ENCODE measurements around the gene SREBF2. TPM values are rescaled to one million over a fixed set of nuclear protein-coding genes. Genes with fewer than 3 reads are reported as not detected.

SREBF2 gene
- total and polyA plus RNA-seq, 9 of the 15 experiments (the other 6 are each of a cell fraction or from before 2014, with no cell fraction given) = 1.1 to 84.2 (median 26.9) TPM

GRCh38 chr22:41800348-41801146 lies 32.4 kb upstream of the SREBF2 start, which contains the start of gene CCDC134 (continued):
- peak; percentile 93 for TF ChIP-seq GABPB1 (CRISPR knock-in tag; IDR thresholded peaks at IDR 0.05)
- TF ChIP-seq E2F1 (CRISPR knock-in tag; IDR thresholded peaks at IDR 0.05) = no peak
- TF ChIP-seq ZBTB9 (CRISPR knock-in tag; IDR thresholded peaks at IDR 0.05) = no peak
- 0 out of 2 replicates have a peak, but pooled peaks have one; percentile 30 for TF ChIP-seq FOXP1 (CRISPR knock-in tag; IDR thresholded peaks at IDR 0.05)
- no peak for TF ChIP-seq ZNF766 (CRISPR knock-in tag; conservative IDR thresholded peaks at IDR 0.05)
- TF ChIP-seq GTF2F1 (IDR thresholded peaks at IDR 0.05; ENCODE audit: low read depth, low read length) = peak; percentile 85; the same call in 1 of the 2 replicates
- TF ChIP-seq JUNB (CRISPR knock-in tag; conservative IDR thresholded peaks at IDR 0.05) = no peak
- TF ChIP-seq ZNF431 (CRISPR knock-in tag; IDR thresholded peaks at IDR 0.05) = 0 out of 2 replicates have a peak, but pooled peaks have one; percentile 17
- TF ChIP-seq MCM7 (IDR thresholded peaks at IDR 0.05) = no peak
- TF ChIP-seq ARID4B (CRISPR knock-in tag; IDR thresholded peaks at IDR 0.05) = no peak; the same call in 1 of the 2 replicates
- TF ChIP-seq PML (IDR thresholded peaks at IDR 0.05; ENCODE audit: low read length) = peak; percentile 56; the same call in 1 of the 2 replicates
- TF ChIP-seq ZBTB5 (IDR thresholded peaks at IDR 0.05) = no peak
- no peak for TF ChIP-seq CREB1 (IDR thresholded peaks at IDR 0.05)
- TF ChIP-seq CREB1 (CRISPR knock-in tag; IDR thresholded peaks at IDR 0.05) = peak; percentile 64
- TF ChIP-seq ZFP91 (CRISPR knock-in tag; IDR thresholded peaks at IDR 0.05) = 0 out of 2 replicates have a peak, but pooled peaks have one; percentile 21
